GM11168 (cell line): ENCODE measurements around the gene CKAP4.

ENCODE experiments used
- in situ Hi-C: fragments of 300-500 bp; cut with MboI; formaldehyde crosslinking; loops from one replicate; pipeline ENCODE4 v1.12.0; 2022; ENCODE audit warnings: low sequenced_read_pairs; ENCODE audit not compliant: unreplicated experiment

The CKAP4 gene

GRCh38 chr12:106276032-106276740 is 28.4 kb upstream of the CKAP4 start:
- in situ Hi-C loops: no loop called here

GRCh38 chr12:106275458-106275857 is 27.6 kb upstream of the CKAP4 start:
- in situ Hi-C loops: no loop called here

DNA sequence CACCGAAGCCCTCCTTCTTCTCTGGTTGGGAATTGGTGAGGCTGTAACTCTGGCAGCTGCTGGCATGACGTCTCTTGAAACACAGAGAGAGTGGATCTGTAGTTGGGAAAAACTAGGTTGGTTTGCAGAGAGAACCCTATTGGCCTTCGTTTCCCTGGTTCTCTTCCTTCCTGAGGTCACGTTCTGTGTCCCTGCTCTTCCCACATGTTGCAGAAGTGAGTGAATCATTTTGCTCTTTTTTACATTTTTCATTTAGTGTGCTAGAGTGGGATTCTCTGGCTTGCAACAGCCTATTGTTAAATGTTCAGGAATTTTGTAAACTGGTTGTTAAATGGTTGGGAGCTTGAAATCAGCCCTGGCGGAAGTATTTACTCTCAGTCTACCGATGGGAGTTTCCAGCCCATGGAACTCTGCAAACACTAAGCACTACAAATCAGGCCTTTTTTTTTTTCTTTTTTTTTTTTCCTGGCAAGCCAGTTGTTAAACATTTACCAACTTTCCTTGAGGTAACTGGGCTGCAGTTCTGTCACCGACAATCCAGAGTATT is 26.8 kb upstream of the CKAP4 start:
- in situ Hi-C loops: no loop called here

GRCh38 chr12:106274012-106274411 is 26.2 kb upstream of the CKAP4 start:
- in situ Hi-C loops: no loop called here

DNA sequence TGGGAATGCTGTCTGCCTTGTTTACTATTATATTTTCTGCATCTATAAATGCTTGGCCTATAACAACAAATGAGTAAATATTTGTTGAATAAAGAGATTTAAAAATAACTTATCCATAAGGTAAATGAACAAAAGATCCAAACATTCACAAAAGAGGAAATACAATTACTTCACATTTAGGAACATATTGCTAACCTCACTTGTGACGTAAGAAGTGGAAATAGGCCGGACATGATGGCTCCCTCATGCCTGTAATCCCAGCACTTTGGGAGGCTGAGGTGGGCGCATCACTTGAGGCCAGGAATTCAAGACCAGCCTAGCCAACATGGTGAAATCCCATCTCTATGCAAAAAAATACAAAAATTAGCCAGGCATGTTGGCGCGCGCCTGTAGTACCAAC is 25.7 kb upstream of the CKAP4 start:
- in situ Hi-C loops: no loop called here

- in situ Hi-C loops: no loop called here
Measured at GRCh38 chr12:106271575-106272505, 24.0 kb upstream of the CKAP4 start.

GRCh38 chr12:106269150-106269771 is 21.4 kb upstream of the CKAP4 start:
- in situ Hi-C loops: no loop called here

- in situ Hi-C loops: no loop called here
Measured at GRCh38 chr12:106267535-106267934, 19.7 kb upstream of the CKAP4 start.

GRCh38 chr12:106265116-106265515 is 17.3 kb upstream of the CKAP4 start:
- in situ Hi-C loops: no loop called here

- in situ Hi-C loops: no loop called here
Measured at GRCh38 chr12:106258935-106259334, 11.1 kb upstream of the CKAP4 start.

DNA sequence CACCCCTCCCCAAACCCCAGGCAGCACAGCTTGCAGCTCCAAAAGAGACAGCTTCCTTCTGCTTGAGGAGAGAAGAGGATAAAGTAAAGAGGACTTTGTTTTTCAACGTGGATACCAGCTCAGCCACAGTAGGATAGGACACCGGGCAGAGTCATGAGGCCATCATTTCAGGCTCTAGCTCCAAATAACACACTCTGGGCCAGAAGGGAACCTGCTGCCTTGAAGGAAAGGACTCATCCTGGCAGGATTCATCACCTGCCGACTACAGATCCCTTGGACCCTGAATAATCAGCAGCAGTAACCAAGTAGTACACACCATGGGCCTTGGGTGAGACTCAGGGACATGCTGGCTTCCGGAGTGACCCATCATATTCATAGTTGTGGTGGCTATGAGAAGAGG is 10.4 kb upstream of the CKAP4 start:
- in situ Hi-C loops: no loop called here

DNA sequence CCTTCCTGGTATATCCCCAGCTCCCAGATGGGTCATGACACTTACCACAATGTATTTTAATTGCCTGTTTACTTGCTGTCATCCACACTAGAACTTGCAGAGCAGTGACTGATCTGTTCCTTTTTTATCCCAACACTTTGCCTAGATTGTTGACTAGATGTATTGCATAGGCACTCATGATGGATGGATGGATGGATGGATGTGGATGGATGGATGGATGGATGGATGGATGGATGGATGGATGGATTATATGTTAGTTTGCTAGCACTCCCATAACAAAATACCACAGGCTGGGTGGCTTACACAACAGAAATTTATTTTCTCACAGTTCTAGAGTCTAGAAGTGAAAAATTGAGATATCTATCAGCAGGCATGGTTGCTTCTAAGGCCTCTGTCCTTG is 8.7 kb upstream of the CKAP4 start:
- in situ Hi-C loops: no loop called here

DNA sequence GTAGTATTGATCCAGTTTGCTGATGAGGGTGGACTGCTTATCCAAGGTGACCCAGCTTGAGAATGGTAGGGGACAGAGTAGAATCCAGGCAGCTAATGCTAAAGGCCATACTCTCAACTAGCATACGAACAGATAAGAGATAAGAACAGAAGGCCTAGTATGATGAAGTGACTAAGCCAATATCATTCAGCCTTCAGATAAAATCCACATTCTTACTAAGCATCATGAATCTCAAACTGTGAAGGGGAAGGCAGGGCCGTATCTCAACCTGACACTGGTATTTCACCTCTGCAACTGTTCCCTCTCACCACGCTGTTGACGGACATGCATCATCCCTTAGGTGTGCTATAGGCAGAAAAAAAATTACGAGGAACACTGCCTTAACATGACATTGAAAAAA is 8.1 kb upstream of the CKAP4 start:
- in situ Hi-C loops: no loop called here

DNA sequence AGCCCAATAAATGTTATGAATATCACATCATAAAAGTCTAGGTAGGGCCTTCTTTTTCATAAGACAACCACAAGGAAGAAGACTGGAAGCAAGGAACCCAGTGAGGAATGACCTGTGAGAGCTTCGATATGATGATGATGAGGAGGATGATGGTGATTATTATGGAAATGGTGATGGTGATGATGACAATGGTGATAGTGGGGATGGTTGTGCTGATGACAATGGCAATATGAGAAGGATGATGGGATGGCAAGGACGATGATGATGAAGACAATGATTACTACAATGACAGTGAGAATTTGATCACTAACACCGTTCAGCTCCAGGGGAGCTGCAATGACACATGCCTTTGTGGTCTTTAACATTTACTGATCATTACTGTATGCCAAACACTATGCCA is 7.7 kb upstream of the CKAP4 start:
- in situ Hi-C loops: no loop called here

GRCh38 chr12:106254724-106255123 is 6.9 kb upstream of the CKAP4 start:
- in situ Hi-C loops: no loop called here

DNA sequence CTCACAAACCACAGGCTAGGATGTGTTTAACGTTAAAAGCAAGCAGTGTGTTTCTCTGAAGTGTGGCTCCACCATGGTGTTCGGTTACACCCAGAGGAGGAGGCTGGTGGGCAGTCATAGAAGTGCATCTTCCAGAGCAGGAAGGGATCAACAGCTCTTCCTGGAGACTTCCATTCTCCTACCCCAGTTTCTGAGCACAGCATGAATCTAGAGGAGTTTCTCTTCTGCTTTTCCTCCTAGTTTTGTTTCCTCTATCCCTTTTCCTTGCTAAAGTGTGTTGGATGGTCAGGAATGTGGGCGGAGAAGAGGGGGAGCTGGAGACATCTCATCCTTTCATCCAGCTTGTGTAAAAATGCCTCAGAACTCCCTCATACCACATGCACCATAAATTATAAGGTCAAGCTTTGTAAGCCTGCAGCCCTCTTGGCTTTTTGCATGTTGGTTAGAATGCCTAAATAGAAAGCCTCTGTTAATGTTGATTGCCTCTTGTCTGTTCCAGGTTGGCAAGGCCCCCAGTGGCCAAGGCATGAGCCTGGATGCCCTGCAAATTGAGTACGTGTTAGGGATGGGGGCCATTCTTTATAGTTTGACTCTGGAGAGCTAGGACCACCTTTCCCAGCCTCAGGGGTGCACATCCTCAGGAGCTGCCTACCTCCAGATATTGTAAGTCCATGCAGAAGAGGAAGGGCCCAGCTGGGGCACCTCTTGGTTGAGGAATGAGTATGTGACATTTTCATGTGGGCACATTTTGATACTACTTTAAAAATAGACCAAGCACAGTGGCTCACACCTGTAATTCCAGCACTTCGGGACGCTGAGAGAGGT is 4.0 kb upstream of the CKAP4 start:
- in situ Hi-C loops: no loop called here

- in situ Hi-C loops: no loop called here
Measured at GRCh38 chr12:106249411-106250135, 1.8 kb upstream of the CKAP4 start.

DNA sequence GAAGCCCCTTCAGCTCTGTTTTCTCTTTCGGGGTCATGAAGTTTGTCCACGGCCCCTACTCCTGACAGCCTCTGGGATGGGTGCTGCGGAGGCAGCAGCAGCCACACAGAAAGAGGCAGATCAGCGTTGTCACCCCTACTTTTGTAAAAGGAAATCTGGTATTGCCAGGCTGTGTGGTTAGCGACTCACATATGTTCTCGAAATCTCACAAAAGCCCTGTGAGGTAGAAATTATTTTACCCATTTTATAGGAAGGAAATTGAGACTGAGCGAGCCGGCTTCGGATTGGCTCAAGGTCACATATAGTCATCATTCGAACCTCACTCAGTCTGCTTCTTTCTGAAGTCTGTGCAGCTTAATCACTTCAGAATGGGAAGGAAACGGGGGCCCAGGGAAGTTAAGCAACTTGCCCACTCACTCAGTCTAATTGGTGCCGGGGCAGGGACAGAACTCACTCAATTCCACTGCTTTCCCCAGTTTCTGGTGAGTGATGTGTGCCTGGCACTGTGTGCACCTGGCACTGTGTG is 1.1 kb upstream of the CKAP4 start:
- in situ Hi-C loops: no loop called here

DNA sequence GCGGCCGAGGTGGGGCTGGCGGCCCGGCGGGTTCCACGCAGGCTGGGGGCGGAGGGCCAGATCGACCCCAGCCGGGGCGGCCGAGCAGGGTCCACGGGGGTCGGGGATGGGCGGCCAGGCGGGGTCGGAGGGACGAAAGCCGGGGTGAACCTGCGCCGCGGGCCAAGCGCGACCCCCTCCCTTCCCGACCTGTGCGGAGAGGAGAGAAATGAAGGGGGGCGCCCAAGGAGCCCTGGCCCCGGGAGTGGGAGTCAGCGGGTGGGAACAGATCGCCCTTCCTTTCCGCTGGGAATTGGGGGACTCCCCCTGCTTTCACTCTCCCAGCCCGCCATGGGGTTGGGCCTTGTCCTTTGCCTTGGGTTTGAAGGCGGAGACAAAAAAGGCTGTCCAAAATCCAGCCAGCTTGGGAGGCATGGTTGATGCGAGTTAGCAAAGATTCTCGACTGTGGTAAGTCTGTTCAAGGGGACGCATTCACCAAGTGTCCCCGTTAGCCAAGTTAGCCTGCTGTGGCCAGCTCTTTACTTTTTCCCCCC is 559 bp upstream of the CKAP4 start:
- in situ Hi-C loops: no loop called here
